Peyer's patch (tissue), 4 donors: Measurements from ENCODE around the gene PGAP1. TPM values are rescaled to one million over a fixed set of nuclear protein-coding genes. Genes with fewer than 3 reads are reported as not detected.
"Not testable (repeated sequence)": the region's sequence is repeated elsewhere in the genome, so short reads cannot be mapped to it uniquely, and the experiment has no call there.

Source experiments
- DNase-seq, 3 donors: peaks; one replicate each; pipeline ENCODE4 v3.0.0-alpha.2; 2017 to 2019
- H3K27ac ChIP-seq, 4 donors: fragments of 200-600 bp; sonication (generic); one replicate each; pipeline ENCODE4 v1.5.1; 2016 to 2019
- H3K27me3 ChIP-seq, 2 donors: fragments of 200-600 bp; sonication (generic); one replicate each; pipeline ENCODE4 v1.5.1; 2019
- H3K36me3 ChIP-seq, 3 donors: fragments of 200-600 bp; sonication (generic); one replicate each; pipeline ENCODE4 v1.5.1; 2016 to 2019
- H3K4me1 ChIP-seq, 4 donors: fragments of 200-600 bp; sonication (generic); one replicate each; pipeline ENCODE4 v1.5.1; 2016 to 2019
- H3K4me3 ChIP-seq, 4 donors: fragments of 200-600 bp; sonication (generic); 1 replicate in 3 of 4; 2 replicates in 1 of 4; pipeline ENCODE4 v1.5.1; 2016 to 2019; ENCODE audit warnings: mild to moderate bottlenecking in 1 of 4
- H3K9me3 ChIP-seq, 4 donors: fragments of 200-600 bp; sonication (generic); one replicate each; pipeline ENCODE4 v1.5.1; 2016 to 2019; ENCODE audit warnings: mild to moderate bottlenecking in 1 of 4
- POLR2A ChIP-seq, 2 donors: fragments of 450-650 bp; IDR thresholded peaks; one replicate each; pipeline ENCODE4 v1.5.1; 2017; ENCODE audit warnings: antibody characterized with exemption in 2 of 2, mild to moderate bottlenecking in 2 of 2, moderate library complexity in 2 of 2
- total RNA-seq, 4 donors: library from RNA; depleted of rRNA; stranded (reverse); fragments of >200 nt; gene quantifications; one replicate each; pipeline ENCODE4 v1.1.0, GENCODE V29; 2016
- TF ChIP-seq, protein P1 (sequence below), 6 experiments: fragments of 450-650 bp in 4 of 6; fragments of 200-600 bp in 2 of 6; sonication (generic) in 1 of 6; IDR thresholded peaks; one replicate each; pipeline ENCODE4 v1.5.1; 2017 to 2019; ENCODE audit warnings: antibody characterized with exemption in 6 of 6, mild to moderate bottlenecking in 3 of 6, moderate library complexity in 1 of 6

Gene PGAP1
- total RNA-seq, 4 donors from 2014 or later, result 15.7 to 41.2 (median 25.9) TPM

DNA sequence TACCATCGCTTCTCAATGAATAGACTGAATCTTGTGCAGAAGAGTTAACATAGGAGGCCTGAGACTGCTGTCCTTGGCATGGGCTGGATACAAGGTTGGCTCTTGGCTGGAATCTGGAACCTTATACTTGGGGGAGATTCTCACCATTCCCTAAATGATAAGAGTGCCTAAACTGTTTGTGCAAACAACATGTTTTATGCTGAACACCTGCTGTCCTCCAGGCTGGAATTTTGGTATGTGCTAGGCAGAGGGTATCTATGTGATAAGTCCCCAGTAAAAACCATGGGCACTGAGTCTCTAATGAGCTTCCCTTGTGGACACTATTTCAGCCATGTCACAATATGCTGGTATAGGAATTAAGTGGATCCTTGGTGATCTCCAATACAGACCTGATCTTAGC, 12.8 kb downstream of the PGAP1 start:
- Histone ChIP-seq H3K4me3 (no peak overlapping the region), H3K4me1 (no peaks in the 10 kb centered on the region), H3K9me3 (no peaks in the 10 kb centered on the region), H3K36me3 (peaks cover 0 to 27% (median 0%) of the 10 kb centered on the region in 3 donors), H3K27me3 (no peaks in the 10 kb centered on the region), H3K27ac (no peak overlapping the region)
- TF ChIP-seq, protein P1, sequence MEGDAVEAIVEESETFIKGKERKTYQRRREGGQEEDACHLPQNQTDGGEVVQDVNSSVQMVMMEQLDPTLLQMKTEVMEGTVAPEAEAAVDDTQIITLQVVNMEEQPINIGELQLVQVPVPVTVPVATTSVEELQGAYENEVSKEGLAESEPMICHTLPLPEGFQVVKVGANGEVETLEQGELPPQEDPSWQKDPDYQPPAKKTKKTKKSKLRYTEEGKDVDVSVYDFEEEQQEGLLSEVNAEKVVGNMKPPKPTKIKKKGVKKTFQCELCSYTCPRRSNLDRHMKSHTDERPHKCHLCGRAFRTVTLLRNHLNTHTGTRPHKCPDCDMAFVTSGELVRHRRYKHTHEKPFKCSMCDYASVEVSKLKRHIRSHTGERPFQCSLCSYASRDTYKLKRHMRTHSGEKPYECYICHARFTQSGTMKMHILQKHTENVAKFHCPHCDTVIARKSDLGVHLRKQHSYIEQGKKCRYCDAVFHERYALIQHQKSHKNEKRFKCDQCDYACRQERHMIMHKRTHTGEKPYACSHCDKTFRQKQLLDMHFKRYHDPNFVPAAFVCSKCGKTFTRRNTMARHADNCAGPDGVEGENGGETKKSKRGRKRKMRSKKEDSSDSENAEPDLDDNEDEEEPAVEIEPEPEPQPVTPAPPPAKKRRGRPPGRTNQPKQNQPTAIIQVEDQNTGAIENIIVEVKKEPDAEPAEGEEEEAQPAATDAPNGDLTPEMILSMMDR (IDR thresholded peaks at IDR 0.05), result no peak
- no peak for TF ChIP-seq POLR2A (IDR thresholded peaks at IDR 0.05)
- DNase-seq, result no peak

DNA sequence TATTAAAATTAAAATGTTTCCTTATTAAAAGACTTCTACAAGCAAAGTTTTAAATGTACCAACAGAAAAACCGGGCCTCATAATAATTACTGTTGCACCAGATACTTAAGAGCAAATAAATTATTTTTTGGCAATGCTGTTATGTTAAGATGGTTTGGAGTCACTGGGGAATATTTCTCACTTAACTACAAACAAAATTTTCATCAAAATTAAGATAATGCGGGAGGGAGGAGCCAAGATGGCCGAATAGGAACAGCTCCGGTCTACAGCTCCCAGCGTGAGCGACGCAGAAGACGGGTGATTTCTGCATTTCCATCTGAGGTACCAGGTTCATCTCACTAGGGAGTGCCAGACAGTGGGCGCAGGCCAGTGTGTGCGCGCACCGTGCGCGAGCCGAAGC, 21.1 kb downstream of the PGAP1 start:
- H3K27me3 ChIP-seq, H3K36me3 ChIP-seq, H3K27ac ChIP-seq, DNase-seq, H3K4me1 ChIP-seq, H3K9me3 ChIP-seq, H3K4me3 ChIP-seq: not testable (repeated sequence)

DNA sequence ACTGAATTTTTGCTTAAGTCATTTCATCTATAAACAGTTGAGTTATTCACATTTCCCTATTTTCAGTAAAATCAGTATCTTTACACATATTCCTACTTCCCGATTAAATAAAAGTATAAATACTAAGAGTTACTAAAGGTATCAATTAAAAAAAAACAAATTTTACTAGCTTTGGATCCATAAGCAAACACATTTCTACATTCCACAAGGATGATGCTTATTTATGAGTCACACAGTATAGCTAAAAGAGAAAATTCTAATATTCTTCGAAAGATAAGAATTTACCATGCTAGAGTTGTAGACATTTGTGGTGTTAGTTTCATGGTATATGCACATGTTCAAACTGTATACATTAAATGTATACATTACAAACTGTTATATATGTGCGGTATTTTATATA, 23.7 kb downstream of the PGAP1 start:
- H3K27me3 ChIP-seq, result no peaks in the 10 kb centered on the region
- H3K36me3 ChIP-seq, result peaks cover 0 to 9% (median 3%) of the 10 kb centered on the region in 3 donors
- H3K4me3 ChIP-seq, result no peak overlapping the region
- H3K27ac ChIP-seq, result no peak overlapping the region
- no peak for TF ChIP-seq POLR2A (IDR thresholded peaks at IDR 0.05)
- TF ChIP-seq, protein P1 (IDR thresholded peaks at IDR 0.05), result no peak
- no peaks in the 10 kb centered on the region for H3K4me1 ChIP-seq
- no peak for DNase-seq
- no peaks in the 10 kb centered on the region for H3K9me3 ChIP-seq

DNA sequence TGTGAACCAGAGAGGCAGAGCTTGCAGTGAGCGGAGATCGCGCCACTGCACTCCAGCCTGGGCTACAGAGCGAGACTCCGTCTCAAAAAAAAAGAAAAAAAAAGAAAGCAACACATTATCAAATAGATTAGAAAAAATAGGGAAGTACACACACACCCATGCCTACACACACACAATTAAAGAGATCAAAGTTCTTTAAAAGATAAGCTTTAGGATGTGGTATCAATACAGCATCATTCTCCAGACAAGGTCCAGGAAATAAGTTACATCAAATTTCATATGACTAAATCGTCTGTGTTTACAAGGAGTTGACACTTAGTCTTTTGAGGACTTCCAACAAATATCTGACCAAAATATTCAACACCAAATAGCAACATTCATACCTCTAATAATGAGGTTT, 25.7 kb downstream of the PGAP1 start:
- H3K4me1 ChIP-seq, result no peaks in the 10 kb centered on the region
- no peak for DNase-seq
- TF ChIP-seq, protein P1 (IDR thresholded peaks at IDR 0.05), result no peak
- no peak for TF ChIP-seq POLR2A (IDR thresholded peaks at IDR 0.05)
- H3K27ac ChIP-seq, result no peak overlapping the region
- H3K9me3 ChIP-seq, result no peaks in the 10 kb centered on the region
- H3K27me3 ChIP-seq, result no peaks in the 10 kb centered on the region
- H3K36me3 ChIP-seq, result peaks cover 0 to 9% (median 3%) of the 10 kb centered on the region in 3 donors
- H3K4me3 ChIP-seq, result no peak overlapping the region

DNA sequence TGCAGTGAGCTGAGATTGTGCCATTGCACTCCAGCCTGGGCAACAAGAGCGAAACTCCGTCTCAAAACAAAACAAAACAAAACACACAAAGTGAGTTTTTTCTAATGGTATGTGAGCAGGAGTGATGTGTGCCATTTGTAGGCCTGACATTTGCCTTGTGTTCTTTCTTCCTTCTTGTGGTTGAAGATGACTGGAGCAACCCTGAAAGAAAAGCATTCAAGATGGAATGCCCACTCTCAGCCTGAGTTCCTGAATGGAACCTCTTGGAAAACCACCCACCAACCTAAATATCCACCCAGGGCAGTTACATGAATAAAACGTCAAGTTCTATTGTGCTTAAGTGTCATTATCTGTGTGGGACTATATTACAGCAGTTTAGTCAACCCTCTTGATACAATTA, 26.5 kb downstream of the PGAP1 start:
- Histone ChIP-seq H3K4me1 (no peaks in the 10 kb centered on the region), H3K9me3 (no peaks in the 10 kb centered on the region), H3K4me3 (no peak overlapping the region), H3K36me3 (peaks cover 0 to 9% (median 3%) of the 10 kb centered on the region in 3 donors), H3K27me3 (no peaks in the 10 kb centered on the region), H3K27ac (no peak overlapping the region)
- no peak for DNase-seq
- TF ChIP-seq, protein P1 (IDR thresholded peaks at IDR 0.05), result no peak
- no peak for TF ChIP-seq POLR2A (IDR thresholded peaks at IDR 0.05)

DNA sequence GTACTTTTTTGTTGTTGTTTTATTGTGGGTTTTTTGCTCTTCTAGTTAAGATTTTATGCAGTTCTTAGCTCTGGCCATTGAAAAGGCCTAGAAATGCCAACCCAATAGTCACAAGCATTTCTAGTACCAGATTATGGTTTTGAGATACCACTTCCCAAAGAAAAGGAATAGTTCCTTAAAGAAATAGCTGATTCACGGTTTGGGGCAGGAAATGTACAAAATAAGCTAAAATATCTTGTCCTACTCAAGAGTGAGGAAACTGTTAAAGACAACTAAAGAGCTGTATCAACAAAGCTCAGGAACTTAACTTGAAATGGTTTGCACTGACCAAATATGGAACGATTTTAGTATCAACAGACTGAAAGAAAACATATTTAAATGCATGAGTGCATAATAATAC, 35.4 kb downstream of the PGAP1 start:
- Histone ChIP-seq H3K4me1 (no peaks in the 10 kb centered on the region), H3K4me3 (no peak overlapping the region), H3K36me3 (peaks cover 0 to 9% (median 0%) of the 10 kb centered on the region in 3 donors), H3K27me3 (no peaks in the 10 kb centered on the region), H3K27ac (no peak overlapping the region), H3K9me3 (no peaks in the 10 kb centered on the region)
- DNase-seq, result no peak
- TF ChIP-seq POLR2A (IDR thresholded peaks at IDR 0.05), result no peak
- TF ChIP-seq, protein P1 (IDR thresholded peaks at IDR 0.05), result no peak
